ENCODE measurements around the gene CACNA2D3.

CACNA2D3 gene

GRCh38 chr3:54857343-54857742, 735.0 kb downstream of the CACNA2D3 start:
- Histone ChIP-seq H3K36me3 (ENCODE audit: control insufficient read depth, insufficient read depth, low read length) (no peaks in the 10 kb centered on the region), H3K4me1 (ENCODE audit: control insufficient read depth, insufficient read depth, low read length, poor library complexity, severe bottlenecking) (peaks cover 5% of the 10 kb centered on the region), H3K4me3 (ENCODE audit: extremely low read depth, insufficient read depth, low read length, poor library complexity, severe bottlenecking) (no peak overlapping the region), H3K9me3 (ENCODE audit: control insufficient read depth, low read length) (no peaks in the 10 kb centered on the region), H3K27ac (ENCODE audit: low read depth, low read length, severe bottlenecking) (no peak overlapping the region)
- 92 to 94% methylated on average over 3 of the region's 3 CpGs for WGBS, 2 experiments (ENCODE audit: insufficient coverage in 2 of 2)

- Histone ChIP-seq H3K4me3 (ENCODE audit: extremely low read depth, insufficient read depth, low read length, poor library complexity, severe bottlenecking) (no peak overlapping the region), H3K36me3 (ENCODE audit: control insufficient read depth, insufficient read depth, low read length) (no peaks in the 10 kb centered on the region), H3K27ac (ENCODE audit: low read depth, low read length, severe bottlenecking) (no peak overlapping the region), H3K4me1 (ENCODE audit: control insufficient read depth, insufficient read depth, low read length, poor library complexity, severe bottlenecking) (peaks cover 8% of the 10 kb centered on the region), H3K9me3 (ENCODE audit: control insufficient read depth, low read length) (no peaks in the 10 kb centered on the region)
- 87 to 93% methylated on average over 3 of the region's 4 CpGs for WGBS, 2 experiments (ENCODE audit: insufficient coverage in 2 of 2)
Observed at GRCh38 chr3:54858093-54858785, 735.9 kb downstream of the CACNA2D3 start.

- H3K4me3 ChIP-seq (ENCODE audit: extremely low read depth, insufficient read depth, low read length, poor library complexity, severe bottlenecking) = no peak overlapping the region
- WGBS, 2 experiments (ENCODE audit: insufficient coverage in 2 of 2) = 91 to 93% methylated on average over 3 of the region's 3 CpGs
- H3K27ac ChIP-seq (ENCODE audit: low read depth, low read length, severe bottlenecking) = no peak overlapping the region
Observed at GRCh38 chr3:54859184-54859583, 736.8 kb downstream of the CACNA2D3 start.

GRCh38 chr3:54861248-54862067, 739.1 kb downstream of the CACNA2D3 start:
- H3K4me1 ChIP-seq (ENCODE audit: control insufficient read depth, insufficient read depth, low read length, poor library complexity, severe bottlenecking) = peaks cover 19% of the 10 kb centered on the region
- H3K4me3 ChIP-seq (ENCODE audit: extremely low read depth, insufficient read depth, low read length, poor library complexity, severe bottlenecking) = no peak overlapping the region
- no peaks in the 10 kb centered on the region for H3K36me3 ChIP-seq (ENCODE audit: control insufficient read depth, insufficient read depth, low read length)
- H3K27ac ChIP-seq (ENCODE audit: low read depth, low read length, severe bottlenecking) = peak overlapping the region; percentile 2
- no peaks in the 10 kb centered on the region for H3K9me3 ChIP-seq (ENCODE audit: control insufficient read depth, low read length)
- 73 to 94% methylated on average over 5 to 7 of the region's 9 CpGs for whole genome bisulfite sequencing, 2 experiments (ENCODE audit: insufficient coverage in 2 of 2)

More at GRCh38 chr3:54859184-54859583, 736.8 kb downstream of the CACNA2D3 start:
- Histone ChIP-seq H3K36me3 (ENCODE audit: control insufficient read depth, insufficient read depth, low read length) (no peaks in the 10 kb centered on the region), H3K9me3 (ENCODE audit: control insufficient read depth, low read length) (no peaks in the 10 kb centered on the region), H3K4me1 (ENCODE audit: control insufficient read depth, insufficient read depth, low read length, poor library complexity, severe bottlenecking) (peaks cover 16% of the 10 kb centered on the region)

- Histone ChIP-seq H3K4me3 (ENCODE audit: extremely low read depth, insufficient read depth, low read length, poor library complexity, severe bottlenecking) (no peak overlapping the region), H3K27ac (ENCODE audit: low read depth, low read length, severe bottlenecking) (no peak overlapping the region), H3K4me1 (ENCODE audit: control insufficient read depth, insufficient read depth, low read length, poor library complexity, severe bottlenecking) (peaks cover 19% of the 10 kb centered on the region), H3K36me3 (ENCODE audit: control insufficient read depth, insufficient read depth, low read length) (no peaks in the 10 kb centered on the region), H3K9me3 (ENCODE audit: control insufficient read depth, low read length) (no peaks in the 10 kb centered on the region)
- WGBS, 2 experiments (ENCODE audit: insufficient coverage in 2 of 2) = 100% methylated on average over 2 of the region's 5 CpGs; no CpG with 5 or more reads in 1 of the 2 experiments
Observed at GRCh38 chr3:54862526-54862925, 740.2 kb downstream of the CACNA2D3 start.

- WGBS, 2 experiments (ENCODE audit: insufficient coverage in 2 of 2) = 40 to 67% methylated on average over 2 to 4 of the region's 8 CpGs
- Histone ChIP-seq H3K9me3 (ENCODE audit: control insufficient read depth, low read length) (no peaks in the 10 kb centered on the region), H3K4me1 (ENCODE audit: control insufficient read depth, insufficient read depth, low read length, poor library complexity, severe bottlenecking) (peaks cover 19% of the 10 kb centered on the region), H3K36me3 (ENCODE audit: control insufficient read depth, insufficient read depth, low read length) (no peaks in the 10 kb centered on the region), H3K27ac (ENCODE audit: low read depth, low read length, severe bottlenecking) (no peak overlapping the region), H3K4me3 (ENCODE audit: extremely low read depth, insufficient read depth, low read length, poor library complexity, severe bottlenecking) (no peak overlapping the region)
Observed at GRCh38 chr3:54863366-54863765, 741.0 kb downstream of the CACNA2D3 start.

- 92 to 97% methylated on average over 3 of the region's 4 CpGs for WGBS, 2 experiments (ENCODE audit: insufficient coverage in 2 of 2)
- Histone ChIP-seq H3K36me3 (ENCODE audit: control insufficient read depth, insufficient read depth, low read length) (no peaks in the 10 kb centered on the region), H3K4me1 (ENCODE audit: control insufficient read depth, insufficient read depth, low read length, poor library complexity, severe bottlenecking) (peaks cover 19% of the 10 kb centered on the region), H3K27ac (ENCODE audit: low read depth, low read length, severe bottlenecking) (no peak overlapping the region), H3K4me3 (ENCODE audit: extremely low read depth, insufficient read depth, low read length, poor library complexity, severe bottlenecking) (no peak overlapping the region), H3K9me3 (ENCODE audit: control insufficient read depth, low read length) (no peaks in the 10 kb centered on the region)
Observed at GRCh38 chr3:54863786-54864185, 741.4 kb downstream of the CACNA2D3 start.

- no peaks in the 10 kb centered on the region for H3K9me3 ChIP-seq (ENCODE audit: control insufficient read depth, low read length)
- no peak overlapping the region for H3K4me3 ChIP-seq (ENCODE audit: extremely low read depth, insufficient read depth, low read length, poor library complexity, severe bottlenecking)
- peaks cover 14% of the 10 kb centered on the region for H3K4me1 ChIP-seq (ENCODE audit: control insufficient read depth, insufficient read depth, low read length, poor library complexity, severe bottlenecking)
- H3K27ac ChIP-seq (ENCODE audit: low read depth, low read length, severe bottlenecking) = no peak overlapping the region
- 91 to 100% methylated on average over 1 to 4 of the region's 4 CpGs for WGBS, 2 experiments (ENCODE audit: insufficient coverage in 2 of 2)
- no peaks in the 10 kb centered on the region for H3K36me3 ChIP-seq (ENCODE audit: control insufficient read depth, insufficient read depth, low read length)
Observed at GRCh38 chr3:54865316-54865715, 743.0 kb downstream of the CACNA2D3 start.

GRCh38 chr3:54866251-54866650, 743.9 kb downstream of the CACNA2D3 start:
- H3K27ac ChIP-seq (ENCODE audit: low read depth, low read length, severe bottlenecking) = no peak overlapping the region
- WGBS, 2 experiments (ENCODE audit: insufficient coverage in 2 of 2) = 94 to 100% methylated on average over 3 to 4 of the region's 4 CpGs

GRCh38 chr3:54870423-54870822, 748.1 kb downstream of the CACNA2D3 start:
- Histone ChIP-seq H3K9me3 (ENCODE audit: control insufficient read depth, low read length) (no peaks in the 10 kb centered on the region), H3K4me3 (ENCODE audit: extremely low read depth, insufficient read depth, low read length, poor library complexity, severe bottlenecking) (no peak overlapping the region), H3K4me1 (ENCODE audit: control insufficient read depth, insufficient read depth, low read length, poor library complexity, severe bottlenecking) (peaks cover 19% of the 10 kb centered on the region), H3K27ac (ENCODE audit: low read depth, low read length, severe bottlenecking) (peak overlapping the region; percentile 64), H3K36me3 (ENCODE audit: control insufficient read depth, insufficient read depth, low read length) (no peaks in the 10 kb centered on the region)
- WGBS, 2 experiments (ENCODE audit: insufficient coverage in 2 of 2) = 91 to 92% methylated on average over 1 to 2 of the region's 7 CpGs

More at GRCh38 chr3:54866251-54866650, 743.9 kb downstream of the CACNA2D3 start:
- no peak overlapping the region for H3K4me3 ChIP-seq (ENCODE audit: extremely low read depth, insufficient read depth, low read length, poor library complexity, severe bottlenecking)
- no peaks in the 10 kb centered on the region for H3K9me3 ChIP-seq (ENCODE audit: control insufficient read depth, low read length)
- H3K36me3 ChIP-seq (ENCODE audit: control insufficient read depth, insufficient read depth, low read length) = no peaks in the 10 kb centered on the region
- peaks cover 19% of the 10 kb centered on the region for H3K4me1 ChIP-seq (ENCODE audit: control insufficient read depth, insufficient read depth, low read length, poor library complexity, severe bottlenecking)

- Histone ChIP-seq H3K9me3 (ENCODE audit: control insufficient read depth, low read length) (no peaks in the 10 kb centered on the region), H3K27ac (ENCODE audit: low read depth, low read length, severe bottlenecking) (no peak overlapping the region), H3K4me1 (ENCODE audit: control insufficient read depth, insufficient read depth, low read length, poor library complexity, severe bottlenecking) (peaks cover 19% of the 10 kb centered on the region), H3K36me3 (ENCODE audit: control insufficient read depth, insufficient read depth, low read length) (no peaks in the 10 kb centered on the region), H3K4me3 (ENCODE audit: extremely low read depth, insufficient read depth, low read length, poor library complexity, severe bottlenecking) (no peak overlapping the region)
- 93 to 100% methylated on average over 3 to 4 of the region's 4 CpGs for WGBS, 2 experiments (ENCODE audit: insufficient coverage in 2 of 2)
Observed at GRCh38 chr3:54871867-54872266, 749.5 kb downstream of the CACNA2D3 start.

Data from mesodermal cell (in vitro differentiated cells).